Stimulated activated CD8-positive, alpha-beta memory T cell treated with anti-CD3 and anti-CD28 coated beads, Interleukin-12 subunit alpha, Interleukin-12 subunit beta, amount 100 ng/mL, for 24 hours (primary cell): ENCODE measurements around the gene SEC11A.
"Not testable (repeated sequence)": the region's sequence is repeated elsewhere in the genome, so short reads cannot be mapped to it uniquely, and the experiment has no call there.

Source experiments
- DNase-seq: peaks from one replicate; pipeline ENCODE4 v3.0.0-alpha.2; 2020; ENCODE audit errors: extremely low read depth

SEC11A gene

GRCh38 chr15:84642640-84643039 lies 73.3 kb downstream of the SEC11A start:
- not testable (repeated sequence) for DNase-seq

GRCh38 chr15:84641871-84642270 lies 74.1 kb downstream of the SEC11A start:
- DNase-seq: not testable (repeated sequence)

GRCh38 chr15:84638103-84638502 lies 77.8 kb downstream of the SEC11A start:
- no peak for DNase-seq

- DNase-seq: no peak
Measured at GRCh38 chr15:84634228-84634837, 81.6 kb downstream of the SEC11A start.

- peak; percentile 20 for DNase-seq
Measured at GRCh38 chr15:84633311-84634227, 82.4 kb downstream of the SEC11A start.

GRCh38 chr15:84631706-84632272 lies 84.2 kb downstream of the SEC11A start:
- no peak for DNase-seq

GRCh38 chr15:84629033-84629432 lies 86.9 kb downstream of the SEC11A start:
- DNase-seq: no peak

GRCh38 chr15:84625123-84625522 lies 90.8 kb downstream of the SEC11A start:
- DNase-seq: no peak

GRCh38 chr15:84624359-84624758 lies 91.6 kb downstream of the SEC11A start:
- no peak for DNase-seq

GRCh38 chr15:84621358-84621979 lies 94.5 kb downstream of the SEC11A start:
- no peak for DNase-seq

GRCh38 chr15:84620626-84621025 lies 95.3 kb downstream of the SEC11A start:
- no peak for DNase-seq
